GM13976 (cell line): ENCODE measurements around the gene NTRK2.

Experiments used
- DNase-seq: peaks from one replicate; pipeline ENCODE4 v3.0.0; 2012; ENCODE audit warnings: low spot score
- CTCF ChIP-seq: IDR thresholded peaks from 2 replicates; pipeline ENCODE4 v1.5.1; 2012; ENCODE audit warnings: borderline replicate concordance, mild to moderate bottlenecking; ENCODE audit not compliant: insufficient read depth; ENCODE audit errors: extremely low read depth, missing control alignments, control extremely low read depth
- in situ Hi-C: fragments of 300-500 bp; cut with MboI; formaldehyde crosslinking; loops from one replicate; pipeline ENCODE4 v1.12.0; 2022; ENCODE audit warnings: low sequenced_read_pairs, mixed read lengths, inconsistent platforms; ENCODE audit not compliant: unreplicated experiment

Gene NTRK2

GRCh38 chr9:84990850-84991513, 321.5 kb downstream of the NTRK2 start:
- in situ Hi-C loops: no loop called here
- DNase-seq: no peak
- no peak for TF ChIP-seq CTCF

- DNase-seq: no peak
- TF ChIP-seq CTCF: no peak
- in situ Hi-C loops: no loop called here
These were observed 322.0 kb downstream of the NTRK2 start for GRCh38 chr9:84991514-84991870.

- TF ChIP-seq CTCF: no peak
- no peak for DNase-seq
- in situ Hi-C loops: no loop called here
These were observed 322.9 kb downstream of the NTRK2 start for GRCh38 chr9:84992381-84992780.

GRCh38 chr9:84993105-84993504, 323.6 kb downstream of the NTRK2 start:
- in situ Hi-C loops: no loop called here
- no peak for DNase-seq
- TF ChIP-seq CTCF: no peak

GRCh38 chr9:84996029-84996428, 326.5 kb downstream of the NTRK2 start:
- in situ Hi-C loops: no loop called here
- TF ChIP-seq CTCF: no peak
- DNase-seq: no peak

- DNase-seq: no peak
- in situ Hi-C loops: no loop called here
- no peak for TF ChIP-seq CTCF
These were observed 327.2 kb downstream of the NTRK2 start for GRCh38 chr9:84996716-84997115.
